HG02973 (cell line): ENCODE results near the gene KRTAP26-1.

Experiments used
- ATAC-seq: cut with Tn5 transposase; IDR thresholded peaks from one replicate; pipeline ENCODE4 v1.9.1; 2021; ENCODE audit warnings: moderate library complexity; ENCODE audit not compliant: unreplicated experiment

KRTAP26-1 gene

GRCh38 chr21:30320215-30320614 lies at the start of gene KRTAP26-1:
Gene KRTAP26-1, minus strand, starts transcription at chr21:30320315. Its CDS starts 280 bp downstream, at chr21:30320035.
- ATAC-seq, result no peak

GRCh38 chr21:30355906-30356305 lies 35.8 kb upstream of the KRTAP26-1 start:
- ATAC-seq, result no peak

GRCh38 chr21:30354308-30355005 lies 34.3 kb upstream of the KRTAP26-1 start:
- ATAC-seq, result no peak

- ATAC-seq, result no peak
These were observed 31.4 kb upstream of the KRTAP26-1 start for GRCh38 chr21:30351534-30351933.

- ATAC-seq, result no peak
These were observed 29.5 kb upstream of the KRTAP26-1 start for GRCh38 chr21:30349572-30349971.

- no peak for ATAC-seq
These were observed 28.4 kb upstream of the KRTAP26-1 start, which contains the start of gene KRTAP23-1 for GRCh38 chr21:30348506-30348905. Gene KRTAP23-1, minus strand, starts transcription at chr21:30348606. Its CDS starts 0 bp downstream, at chr21:30348606.

GRCh38 chr21:30345014-30345413 lies 24.9 kb upstream of the KRTAP26-1 start:
- ATAC-seq, result no peak

GRCh38 chr21:30340714-30341573 lies 20.8 kb upstream of the KRTAP26-1 start:
- ATAC-seq, result no peak

GRCh38 chr21:30338717-30339116 lies 18.6 kb upstream of the KRTAP26-1 start:
- ATAC-seq, result no peak

GRCh38 chr21:30337772-30338171 lies 17.7 kb upstream of the KRTAP26-1 start:
- no peak for ATAC-seq

- ATAC-seq, result no peak
These were observed 17.2 kb upstream of the KRTAP26-1 start, which contains the start of gene KRTAP27-1 for GRCh38 chr21:30337276-30337744. Gene KRTAP27-1, minus strand, starts transcription at chr21:30337694. Its CDS starts 26 bp downstream, at chr21:30337668.

- ATAC-seq, result no peak
These were observed 16.5 kb upstream of the KRTAP26-1 start for GRCh38 chr21:30336596-30336995.

GRCh38 chr21:30333736-30334135 lies 13.6 kb upstream of the KRTAP26-1 start:
- no peak for ATAC-seq

- no peak for ATAC-seq
These were observed 12.6 kb upstream of the KRTAP26-1 start for GRCh38 chr21:30332681-30333080.

- ATAC-seq, result no peak
These were observed 9.2 kb upstream of the KRTAP26-1 start for GRCh38 chr21:30329203-30329875.

GRCh38 chr21:30326390-30326789 lies 6.3 kb upstream of the KRTAP26-1 start:
- ATAC-seq, result no peak

GRCh38 chr21:30315701-30316100 lies 4.4 kb downstream of the KRTAP26-1 start:
- no peak for ATAC-seq

- no peak for ATAC-seq
These were observed 13.2 kb downstream of the KRTAP26-1 start for GRCh38 chr21:30306884-30307283.

GRCh38 chr21:30305136-30305535 lies 15.0 kb downstream of the KRTAP26-1 start:
- ATAC-seq, result no peak

GRCh38 chr21:30289215-30289614 lies 30.9 kb downstream of the KRTAP26-1 start, which contains the start of gene KRTAP25-1:
Gene KRTAP25-1, minus strand, starts transcription at chr21:30289514. Its CDS starts 24 bp downstream, at chr21:30289490.
- ATAC-seq, result no peak

- ATAC-seq, result no peak
These were observed 37.3 kb downstream of the KRTAP26-1 start, which contains the start of gene KRTAP24-1 for GRCh38 chr21:30282850-30283249. Gene KRTAP24-1, minus strand, starts transcription at chr21:30282950. Its CDS starts 18 bp downstream, at chr21:30282932.
